ENCODE measurements around the gene GMPS. TPM values are rescaled to one million over a fixed set of nuclear protein-coding genes. Genes with fewer than 3 reads are reported as not detected.

GMPS gene
- total RNA-seq, 1 experiment from 2014 or later: 185 TPM

- ChIA-PET CTCF (no interaction called here), POLR2A (ENCODE audit: low non-redundant PET) (interaction anchor here (0.5 kb wide), 1 partner anchor 43 kb away, joined by 6 read pairs; no protein-coding TSS in a partner anchor)
- H3K9me3 ChIP-seq (ENCODE audit: low read depth, low read length, poor library complexity, severe bottlenecking): no peaks in the 10 kb centered on the region
- no peaks in the 10 kb centered on the region for H3K36me3 ChIP-seq (ENCODE audit: insufficient read depth, low read length, poor library complexity, severe bottlenecking)
- H3K27ac ChIP-seq (ENCODE audit: low read depth, low read length, poor library complexity, severe bottlenecking): no peak overlapping the region
- intact Hi-C loops (cut with micrococcal nuclease; ENCODE audit: unreplicated experiment): no loop called here
- no peaks in the 10 kb centered on the region for H3K27me3 ChIP-seq (replicated peaks; ENCODE audit: insufficient read depth, low read depth, low read length, poor library complexity)
- H3K4me3 ChIP-seq (ENCODE audit: low read depth, low read length, poor library complexity, severe bottlenecking): no peak overlapping the region
- H3K4me1 ChIP-seq (ENCODE audit: insufficient read depth, low read length, poor library complexity, severe bottlenecking): no peaks in the 10 kb centered on the region
- BruUV-seq (replicated peaks): no TSS peak
- DNase-seq (ENCODE audit: low spot score): no peak
- TF ChIP-seq EZH2 (IDR thresholded peaks at IDR 0.05; ENCODE audit: borderline replicate concordance, low read depth, low read length, poor library complexity, severe bottlenecking): no peak
- no peak for TF ChIP-seq CTCF (conservative IDR thresholded peaks at IDR 0.05; ENCODE audit: low read depth, low read length)
Observed at GRCh38 chr3:155991212-155991611, 120.8 kb downstream of the GMPS start.

GRCh38 chr3:155991847-155992246 is 121.4 kb downstream of the GMPS start:
- no peaks in the 10 kb centered on the region for H3K9me3 ChIP-seq (ENCODE audit: low read depth, low read length, poor library complexity, severe bottlenecking)
- intact Hi-C loops (cut with micrococcal nuclease; ENCODE audit: unreplicated experiment): no loop called here
- H3K27me3 ChIP-seq (replicated peaks; ENCODE audit: insufficient read depth, low read depth, low read length, poor library complexity): no peaks in the 10 kb centered on the region
- CTCF ChIA-PET: no interaction called here
- TF ChIP-seq EZH2 (IDR thresholded peaks at IDR 0.05; ENCODE audit: borderline replicate concordance, low read depth, low read length, poor library complexity, severe bottlenecking) (no peak), CTCF (conservative IDR thresholded peaks at IDR 0.05; ENCODE audit: low read depth, low read length) (no peak)
- no peaks in the 10 kb centered on the region for H3K4me1 ChIP-seq (ENCODE audit: insufficient read depth, low read length, poor library complexity, severe bottlenecking)
- BruUV-seq (replicated peaks): no TSS peak
- no peak for DNase-seq (ENCODE audit: low spot score)
- H3K27ac ChIP-seq (ENCODE audit: low read depth, low read length, poor library complexity, severe bottlenecking): no peak overlapping the region
- H3K36me3 ChIP-seq (ENCODE audit: insufficient read depth, low read length, poor library complexity, severe bottlenecking): no peaks in the 10 kb centered on the region
- no peak overlapping the region for H3K4me3 ChIP-seq (ENCODE audit: low read depth, low read length, poor library complexity, severe bottlenecking)
- POLR2A ChIA-PET (ENCODE audit: low non-redundant PET): no interaction called here

Other genes starting within 250 kb of the GMPS start
- gene PLCH1, start 125.6 kb upstream of the GMPS start, total RNA-seq (2021): 3.1 TPM in 2 replicates
- 2.9 and 3.5 TPM in 2 replicates for gene C3orf33, start 64.4 kb upstream of the GMPS start, total RNA-seq (2021)
- 22.7 and 26.1 TPM in 2 replicates for gene SLC33A1, start 16.2 kb upstream of the GMPS start, total RNA-seq (2021)
- not detected in 2 replicates for gene KCNAB1, start 249.9 kb downstream of the GMPS start, total RNA-seq (2021)